Stomach (tissue), 4 donors: ENCODE data around the gene C10orf71.

Experiments used
- CTCF ChIP-seq, 7 experiments: fragments of 450-650 bp in 4 of 7; fragments of 200-600 bp in 3 of 7; sonication (generic) in 3 of 7; IDR thresholded peaks; one replicate each; pipeline ENCODE4 v1.5.1; 2016 to 2019; ENCODE audit warnings: antibody characterized with exemption in 7 of 7, control low read depth in 2 of 7, mild to moderate bottlenecking in 1 of 7
- POLR2A ChIP-seq, 4 donors: fragments of 450-650 bp; IDR thresholded peaks; one replicate each; pipeline ENCODE4 v1.6.1; 2016; ENCODE audit warnings: antibody characterized with exemption in 4 of 4, control low read depth in 2 of 4, mild to moderate bottlenecking in 1 of 4, moderate library complexity in 1 of 4
- POLR2AphosphoS5 ChIP-seq, 3 donors: sonication (generic); formaldehyde crosslinking; IDR thresholded peaks; one replicate each; pipeline ENCODE4 v1.6.1; 2016; ENCODE audit warnings: antibody characterized with exemption in 3 of 3

DNA sequence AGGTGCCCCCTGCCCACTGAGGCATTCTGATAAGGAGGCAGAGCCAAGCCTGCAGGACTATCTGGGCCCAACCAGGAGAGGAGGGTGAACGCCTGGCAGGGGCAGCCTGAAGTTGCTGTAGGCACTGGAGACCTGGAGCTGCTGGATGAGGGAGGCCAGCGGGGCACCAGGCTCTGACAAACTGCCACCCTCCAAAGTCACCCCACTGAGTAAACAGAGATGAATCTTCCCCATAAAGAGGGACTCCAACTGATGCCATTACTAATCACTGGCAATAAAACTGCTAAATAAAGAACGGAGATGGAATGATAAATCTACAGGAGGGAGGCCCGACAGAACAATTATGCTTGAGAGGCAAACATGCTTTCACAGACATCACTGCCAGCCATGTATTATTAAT is 52.7 kb downstream of the C10orf71 start:
- TF ChIP-seq CTCF (IDR thresholded peaks at IDR 0.05) (no peak), POLR2A (IDR thresholded peaks at IDR 0.05) (no peak), POLR2AphosphoS5 (IDR thresholded peaks at IDR 0.05) (no peak)
